ENCODE results near the gene MYRF.

DNA sequence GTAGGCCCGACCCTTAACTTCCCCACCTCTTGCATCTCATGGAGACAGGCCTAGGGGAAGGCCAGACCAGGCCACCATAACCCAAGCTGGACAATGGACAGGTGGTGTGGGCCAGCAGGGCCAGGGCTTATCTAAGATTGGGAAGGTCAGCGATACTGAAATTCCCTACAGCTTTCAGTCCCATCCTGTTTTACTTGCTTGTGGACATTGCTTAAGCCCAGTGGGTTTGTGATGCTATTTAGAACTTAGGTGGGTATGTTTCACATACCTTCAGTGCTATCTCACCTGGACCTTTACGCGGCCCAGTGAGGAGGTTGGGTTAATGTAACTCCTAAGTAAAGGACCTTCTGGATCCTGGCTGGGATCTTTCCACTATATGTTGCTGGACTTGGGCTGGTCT lies 77.4 kb downstream of the MYRF start:
- TF ChIP-seq CTCF (conservative IDR thresholded peaks at IDR 0.05; ENCODE audit: low read length): no peak
- no peak for TF ChIP-seq EZH2phosphoT487 (IDR thresholded peaks at IDR 0.05; ENCODE audit: borderline replicate concordance, low read depth, low read length)

Measured in OCI-LY7 (cell line).